HL-60 (cell line): ENCODE results near the gene CACNA1E.

Experiments used
- CTCF ChIP-seq: IDR thresholded peaks from one replicate; pipeline ENCODE4 v1.5.1; 2011; ENCODE audit warnings: low read length, control low read depth, inconsistent platforms; ENCODE audit not compliant: insufficient read depth
- POLR2AphosphoS5 ChIP-seq: IDR thresholded peaks from 2 replicates; pipeline ENCODE4 v1.6.1; 2012; ENCODE audit warnings: low read depth

- TF ChIP-seq CTCF (no peak), POLR2AphosphoS5 (no peak)
These were observed 283.8 kb downstream of the CACNA1E start for GRCh38 chr1:181767001-181767708.
